T-cell (primary cell): ENCODE measurements around the gene NRXN2. TPM values are rescaled to one million over a fixed set of nuclear protein-coding genes. Genes with fewer than 3 reads are reported as not detected.

Experiments used
- ATAC-seq, 4 experiments: fragments of 200-7000 bp in 3 of 4; fragments of 150-1000 bp in 1 of 4; cut with Tn5 transposase; replicated peaks in 1 of 4; 1 replicate in 3 of 4; 2 replicates in 1 of 4; pipeline ENCODE4 v1.10.0; 2021; ENCODE audit warnings: moderate library complexity in 3 of 4, mild to moderate bottlenecking in 2 of 4, moderate number of reproducible peaks in 1 of 4
- CTCF ChIA-PET, 2 donors: fragments of 300-600 bp; sonication (Branson Sonifier 250); formaldehyde crosslinking; loops; one replicate each; lab custom pipeline; 2022; ENCODE audit warnings: antibody characterized with exemption in 2 of 2; lab: Charles Lee
- POLR2A ChIA-PET, 2 donors: fragments of 300-600 bp; sonication (Branson Sonifier 250); formaldehyde crosslinking; loops; one replicate each; lab custom pipeline; 2022; ENCODE audit warnings: antibody characterized with exemption in 2 of 2; lab: Charles Lee
- DNase-seq, 35 experiments: peaks; one replicate each; pipeline versions ENCODE4 v3.0.0 to v3.0.0-alpha.2; 2013 to 2023
- H3K27ac ChIP-seq: one replicate; pipeline ENCODE4 v1.5.1; 2013; ENCODE audit warnings: low read length
- H3K27me3 ChIP-seq, 2 experiments: replicated peaks in 1 of 2; 1 replicate in 1 of 2; 2 replicates in 1 of 2; pipeline versions ENCODE4 v1.6.1 to v1.7.0; 2013; ENCODE audit warnings: low read length in 1 of 2, mixed read lengths in 1 of 2; ENCODE audit not compliant: control insufficient read depth in 2 of 2, insufficient read depth in 2 of 2; ENCODE audit errors: extremely low read depth in 1 of 2
- H3K36me3 ChIP-seq, 2 donors: 1 replicate in 1 of 2; 2 replicates in 1 of 2; pipeline versions ENCODE4 v1.6.1 to v1.7.0; 2013; ENCODE audit warnings: low read length in 1 of 2; ENCODE audit not compliant: control insufficient read depth in 2 of 2, insufficient read depth in 1 of 2; ENCODE audit errors: extremely low read depth in 1 of 2
- H3K4me1 ChIP-seq, 2 experiments: 1 replicate in 1 of 2; 2 replicates in 1 of 2; pipeline versions ENCODE4 v1.6.1 to v1.7.0; 2013; ENCODE audit warnings: low read length in 2 of 2, mixed read lengths in 1 of 2; ENCODE audit not compliant: insufficient read depth in 2 of 2, control insufficient read depth in 1 of 2; ENCODE audit errors: extremely low read depth in 1 of 2
- H3K4me3 ChIP-seq, 2 donors: 1 replicate in 1 of 2; 2 replicates in 1 of 2; pipeline versions ENCODE4 v1.5.1 to v1.7.0; 2013; ENCODE audit warnings: mild to moderate bottlenecking in 2 of 2, low read length in 1 of 2, moderate library complexity in 1 of 2; ENCODE audit not compliant: control insufficient read depth in 1 of 2; ENCODE audit errors: extremely low read depth in 1 of 2
- H3K9me3 ChIP-seq: 2 replicates; pipeline ENCODE4 v1.7.0; 2013
- H3K27ac Mint-ChIP-seq, 2 donors: one replicate each; pipeline ENCODE4 v1.8.0; 2020 to 2021; ENCODE audit warnings: mild to moderate bottlenecking in 2 of 2, mixed read lengths in 2 of 2
- H3K27me3 Mint-ChIP-seq, 2 donors: one replicate each; pipeline ENCODE4 v1.8.0; 2021 to 2022; ENCODE audit warnings: mixed read lengths in 2 of 2
- H3K36me3 Mint-ChIP-seq: one replicate; pipeline ENCODE4 v1.8.0; 2021; ENCODE audit warnings: mixed read lengths
- H3K4me1 Mint-ChIP-seq, 3 donors: one replicate each; pipeline ENCODE4 v1.8.0; 2020 to 2022; ENCODE audit warnings: mixed read lengths in 3 of 3, mild to moderate bottlenecking in 1 of 3
- H3K4me3 Mint-ChIP-seq, 3 donors: one replicate each; pipeline ENCODE4 v1.8.0; 2020 to 2022; ENCODE audit warnings: mild to moderate bottlenecking in 3 of 3, mixed read lengths in 3 of 3, moderate library complexity in 3 of 3
- H3K9me3 Mint-ChIP-seq, 3 donors: one replicate each; pipeline ENCODE4 v1.8.0; 2020 to 2022; ENCODE audit warnings: mixed read lengths in 3 of 3
- WGBS: methylation state at CpG from one replicate; pipeline ENCODE4 v1.1.5; 2013; ENCODE audit warnings: missing lambda C conversion rate; ENCODE audit not compliant: insufficient coverage; 5-methylcytosine and 5-hydroxymethylcytosine counted together
- total RNA-seq, 35 experiments: library from RNA in 6 of 35; stranded (reverse) in 6 of 35; fragments of 120-200 nt in 1 of 35; gene quantifications; one replicate each; pipeline versions ENCODE4 v1.2.1 to v1.2.4 and lab custom pipeline; 2013 to 2026

The NRXN2 gene
- total RNA-seq, 5 donors from 2014 or later (not counting 1 experiment from before 2014, with no cell fraction given), result 0.43 to 0.70 (median 0.47) TPM; not detected in 2

GRCh38 chr11:64571410-64572091 lies 151.4 kb downstream of the NRXN2 start:
- no peak overlapping the region for H3K27ac Mint-ChIP-seq

GRCh38 chr11:64571050-64571409 lies 152.0 kb downstream of the NRXN2 start:
- Mint-ChIP-seq H3K36me3 (no peaks in the 10 kb centered on the region), H3K4me3 (no peak overlapping the region), H3K27me3 (peaks cover 3 to 11% of the 10 kb centered on the region in 2 donors), H3K27ac (no peak overlapping the region), H3K9me3 (no peaks in the 10 kb centered on the region), H3K4me1 (peaks cover 0 to 7% (median 4%) of the 10 kb centered on the region in 3 donors)
- POLR2A ChIA-PET, result no interaction called here
- Histone ChIP-seq H3K9me3 (no peaks in the 10 kb centered on the region), H3K4me3 (no peak overlapping the region), H3K4me1 (peaks cover 0 to 5% of the 10 kb centered on the region in 2 experiments), H3K27ac (no peak overlapping the region), H3K27me3 (peaks cover 0 to 29% of the 10 kb centered on the region in 2 experiments), H3K36me3 (no peaks in the 10 kb centered on the region)
- 91% methylated on average over 11 of the region's 11 CpGs for whole genome bisulfite sequencing
- CTCF ChIA-PET, result no interaction called here
- ATAC-seq (no peak), DNase-seq (no peak)

More at GRCh38 chr11:64571410-64572091, 151.4 kb downstream of the NRXN2 start:
- H3K27me3 ChIP-seq, result peaks cover 0 to 33% of the 10 kb centered on the region in 2 experiments
- no peaks in the 10 kb centered on the region for H3K36me3 ChIP-seq
- Mint-ChIP-seq H3K27me3 (peaks cover 3 to 11% of the 10 kb centered on the region in 2 donors), H3K4me3 (no peak overlapping the region), H3K9me3 (no peaks in the 10 kb centered on the region), H3K4me1 (peaks cover 0 to 2% (median 2%) of the 10 kb centered on the region in 3 donors), H3K36me3 (no peaks in the 10 kb centered on the region)
- H3K4me3 ChIP-seq, result no peak overlapping the region
- WGBS, result 87% methylated on average over 22 of the region's 22 CpGs
- POLR2A ChIA-PET, result no interaction called here
- H3K4me1 ChIP-seq, result peaks cover 0 to 3% of the 10 kb centered on the region in 2 experiments
- H3K27ac ChIP-seq, result no peak overlapping the region
- H3K9me3 ChIP-seq, result no peaks in the 10 kb centered on the region
- ATAC-seq (no peak), DNase-seq (no peak)
- CTCF ChIA-PET, result no interaction called here

GRCh38 chr11:64570341-64570740 lies 152.7 kb downstream of the NRXN2 start:
- no peak overlapping the region for H3K27ac Mint-ChIP-seq
- H3K9me3 ChIP-seq, result no peaks in the 10 kb centered on the region

GRCh38 chr11:64569300-64569970 lies 153.6 kb downstream of the NRXN2 start:
- ATAC-seq, result no peak
- Mint-ChIP-seq H3K9me3 (no peaks in the 10 kb centered on the region), H3K27ac (no peak overlapping the region), H3K4me1 (peaks cover 0 to 10% (median 4%) of the 10 kb centered on the region in 3 donors), H3K4me3 (no peak overlapping the region), H3K36me3 (no peaks in the 10 kb centered on the region), H3K27me3 (peaks cover 3 to 13% of the 10 kb centered on the region in 2 donors)
- Histone ChIP-seq H3K4me3 (no peak overlapping the region), H3K27ac (no peak overlapping the region), H3K36me3 (no peaks in the 10 kb centered on the region), H3K4me1 (peaks cover 0 to 5% of the 10 kb centered on the region in 2 experiments), H3K27me3 (peaks cover 0 to 32% of the 10 kb centered on the region in 2 experiments), H3K9me3 (no peaks in the 10 kb centered on the region)
- ChIA-PET POLR2A (no interaction called here), CTCF (no interaction called here)
- 88% methylated on average over 7 of the region's 8 CpGs for WGBS
- DNase-seq, result no peak

More at GRCh38 chr11:64570341-64570740, 152.7 kb downstream of the NRXN2 start:
- WGBS, result no CpG with 5 or more reads among the region's 3 CpGs
- Histone ChIP-seq H3K4me3 (no peak overlapping the region), H3K36me3 (no peaks in the 10 kb centered on the region), H3K27me3 (peaks cover 0 to 32% of the 10 kb centered on the region in 2 experiments), H3K4me1 (peaks cover 0 to 5% of the 10 kb centered on the region in 2 experiments), H3K27ac (no peak overlapping the region)
- ATAC-seq (no peak), DNase-seq (no peak)
- Mint-ChIP-seq H3K9me3 (no peaks in the 10 kb centered on the region), H3K4me1 (peaks cover 0 to 10% (median 4%) of the 10 kb centered on the region in 3 donors), H3K27me3 (peaks cover 3 to 11% of the 10 kb centered on the region in 2 donors), H3K36me3 (no peaks in the 10 kb centered on the region), H3K4me3 (no peak overlapping the region)
- ChIA-PET POLR2A (no interaction called here), CTCF (no interaction called here)

- no peak for ATAC-seq
- no peak overlapping the region for H3K27ac ChIP-seq
- WGBS, result 70% methylated on average over 5 of the region's 8 CpGs
Observed at GRCh38 chr11:64568584-64569140, 154.3 kb downstream of the NRXN2 start.

GRCh38 chr11:64568041-64568571 lies 154.9 kb downstream of the NRXN2 start:
- ChIA-PET POLR2A (no interaction called here), CTCF (no interaction called here)
- Histone ChIP-seq H3K4me3 (no peak overlapping the region), H3K36me3 (no peaks in the 10 kb centered on the region), H3K27me3 (peaks cover 0 to 34% of the 10 kb centered on the region in 2 experiments), H3K9me3 (no peaks in the 10 kb centered on the region), H3K4me1 (peaks cover 0 to 5% of the 10 kb centered on the region in 2 experiments), H3K27ac (no peak overlapping the region)
- Mint-ChIP-seq H3K9me3 (no peaks in the 10 kb centered on the region), H3K4me1 (peaks cover 0 to 10% (median 4%) of the 10 kb centered on the region in 3 donors), H3K36me3 (no peaks in the 10 kb centered on the region), H3K4me3 (no peak overlapping the region), H3K27ac (no peak overlapping the region), H3K27me3 (peaks cover 3 to 13% of the 10 kb centered on the region in 2 donors)
- 85% methylated on average over 31 of the region's 34 CpGs for WGBS
- DNase-seq (no peak), ATAC-seq (no peak)

More at GRCh38 chr11:64568584-64569140, 154.3 kb downstream of the NRXN2 start:
- H3K4me1 Mint-ChIP-seq, result peaks cover 0 to 10% (median 4%) of the 10 kb centered on the region in 3 donors
- Histone ChIP-seq H3K4me1 (peaks cover 0 to 5% of the 10 kb centered on the region in 2 experiments), H3K9me3 (no peaks in the 10 kb centered on the region), H3K4me3 (no peak overlapping the region), H3K27me3 (peaks cover 0 to 34% of the 10 kb centered on the region in 2 experiments), H3K36me3 (no peaks in the 10 kb centered on the region)
- H3K36me3 Mint-ChIP-seq, result no peaks in the 10 kb centered on the region
- CTCF ChIA-PET, result no interaction called here
- H3K27ac Mint-ChIP-seq, result no peak overlapping the region
- DNase-seq, result no peak
- no peak overlapping the region for H3K4me3 Mint-ChIP-seq
- POLR2A ChIA-PET, result no interaction called here
- no peaks in the 10 kb centered on the region for H3K9me3 Mint-ChIP-seq
- peaks cover 3 to 13% of the 10 kb centered on the region in 2 donors for H3K27me3 Mint-ChIP-seq
